ENCODE measurements around the gene MAPK11.

DNA sequence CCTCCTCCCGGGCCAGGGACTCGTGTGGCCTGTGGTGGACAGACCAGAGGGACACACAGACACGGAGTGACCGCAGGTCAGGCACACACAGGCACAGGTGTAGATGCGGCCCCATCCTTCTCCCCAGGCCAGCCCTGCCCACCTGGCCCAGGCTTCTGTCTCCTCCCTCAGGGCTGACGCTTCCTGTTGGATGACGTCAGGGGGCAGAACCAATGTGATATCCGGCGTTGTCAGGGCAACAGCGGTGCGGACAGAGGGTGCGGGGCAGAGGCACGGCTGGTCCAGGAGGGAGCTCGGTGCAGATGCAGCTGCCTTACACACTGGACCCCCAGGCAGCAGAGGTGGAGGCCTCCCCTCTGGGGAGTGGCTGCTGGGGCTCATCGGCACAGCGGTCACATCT lies 22.4 kb downstream of the MAPK11 start:
- TF ChIP-seq, protein P1, sequence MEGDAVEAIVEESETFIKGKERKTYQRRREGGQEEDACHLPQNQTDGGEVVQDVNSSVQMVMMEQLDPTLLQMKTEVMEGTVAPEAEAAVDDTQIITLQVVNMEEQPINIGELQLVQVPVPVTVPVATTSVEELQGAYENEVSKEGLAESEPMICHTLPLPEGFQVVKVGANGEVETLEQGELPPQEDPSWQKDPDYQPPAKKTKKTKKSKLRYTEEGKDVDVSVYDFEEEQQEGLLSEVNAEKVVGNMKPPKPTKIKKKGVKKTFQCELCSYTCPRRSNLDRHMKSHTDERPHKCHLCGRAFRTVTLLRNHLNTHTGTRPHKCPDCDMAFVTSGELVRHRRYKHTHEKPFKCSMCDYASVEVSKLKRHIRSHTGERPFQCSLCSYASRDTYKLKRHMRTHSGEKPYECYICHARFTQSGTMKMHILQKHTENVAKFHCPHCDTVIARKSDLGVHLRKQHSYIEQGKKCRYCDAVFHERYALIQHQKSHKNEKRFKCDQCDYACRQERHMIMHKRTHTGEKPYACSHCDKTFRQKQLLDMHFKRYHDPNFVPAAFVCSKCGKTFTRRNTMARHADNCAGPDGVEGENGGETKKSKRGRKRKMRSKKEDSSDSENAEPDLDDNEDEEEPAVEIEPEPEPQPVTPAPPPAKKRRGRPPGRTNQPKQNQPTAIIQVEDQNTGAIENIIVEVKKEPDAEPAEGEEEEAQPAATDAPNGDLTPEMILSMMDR (optimal IDR thresholded peaks at IDR 0.05 in 1 of 3, IDR thresholded peaks at IDR 0.05 in 1 of 3, conservative IDR thresholded peaks at IDR 0.05 in 1 of 3; ENCODE audit: extremely low read depth in 1 of 3, insufficient read depth in 2 of 3, low read length in 3 of 3) = no peak
- no peak for TF ChIP-seq EZH2 (IDR thresholded peaks at IDR 0.05; ENCODE audit: low read length)

All from keratinocyte (primary cell).